SU-DHL-6 (cell line): ENCODE data around the gene L3MBTL4.

ENCODE experiments used
- H2AFZ ChIP-seq: fragments of 200-600 bp; sonication (generic); 2 replicates; pipeline ENCODE4 v1.6.1; 2014; ENCODE audit warnings: low read depth, mild to moderate bottlenecking, moderate library complexity, mixed read lengths, antibody characterized with exemption, low read length; ENCODE audit not compliant: severe bottlenecking
- H3F3A ChIP-seq: fragments of 200-600 bp; shearing (Covaris generic); 2 replicates; pipeline ENCODE4 v1.6.0; 2016; ENCODE audit warnings: antibody characterized with exemption, mild to moderate bottlenecking; ENCODE audit not compliant: insufficient read depth
- H3K27ac ChIP-seq: fragments of 200-600 bp; sonication (generic); 2 replicates; pipeline ENCODE4 v1.5.1; 2016; ENCODE audit warnings: low read depth, mild to moderate bottlenecking, low read length, moderate library complexity, mixed read lengths
- H3K27me3 ChIP-seq: fragments of 200-600 bp; sonication (generic), shearing (Covaris generic); 2 replicates; pipeline ENCODE4 v1.6.0; 2014; ENCODE audit warnings: mild to moderate bottlenecking, low read length
- H3K36me3 ChIP-seq: fragments of 200-600 bp; sonication (generic); 2 replicates; pipeline ENCODE4 v1.6.1; 2014; ENCODE audit warnings: mild to moderate bottlenecking, low read length, mixed read lengths
- H3K4me2 ChIP-seq: fragments of 300-600, 200-600 bp; shearing (Covaris generic), sonication (generic); 2 replicates; pipeline ENCODE4 v1.6.0; 2014; ENCODE audit warnings: low read length, low read depth, mild to moderate bottlenecking; ENCODE audit not compliant: poor library complexity, severe bottlenecking
- H3K4me3 ChIP-seq: fragments of 200-600 bp; sonication (generic); 2 replicates; pipeline ENCODE4 v1.5.1; 2014; ENCODE audit warnings: antibody characterized with exemption, low read length, mild to moderate bottlenecking, mixed read lengths; ENCODE audit not compliant: insufficient read depth, poor library complexity, severe bottlenecking
- H3K79me2 ChIP-seq: fragments of 200-600 bp; sonication (generic); 2 replicates; pipeline ENCODE4 v1.6.1; 2014; ENCODE audit warnings: mild to moderate bottlenecking, low read length, moderate library complexity; ENCODE audit not compliant: insufficient read depth
- H3K9ac ChIP-seq: fragments of 200-600 bp; sonication (generic); 2 replicates; pipeline ENCODE4 v1.7.0; 2014; ENCODE audit warnings: mild to moderate bottlenecking, low read length
- H3K9me2 ChIP-seq: fragments of 200-600 bp; sonication (generic); replicated peaks from 2 replicates; pipeline ENCODE4 v1.6.1; 2014; ENCODE audit warnings: low read length; ENCODE audit not compliant: insufficient read depth
- H3K9me3 ChIP-seq: fragments of 200-600 bp; sonication (generic); 2 replicates; pipeline ENCODE4 v1.6.1; 2014; ENCODE audit warnings: low read length, mixed read lengths; ENCODE audit not compliant: insufficient read depth
- H4K20me1 ChIP-seq: fragments of 200-600 bp; sonication (generic); 2 replicates; pipeline ENCODE4 v1.6.1; 2014; ENCODE audit warnings: low read depth, mild to moderate bottlenecking, antibody characterized with exemption, low read length, moderate library complexity, mixed read lengths
- CTCF ChIP-seq: fragments of 200-600 bp; sonication (generic); IDR thresholded peaks from one replicate; pipeline ENCODE4 v1.5.1; 2017; ENCODE audit warnings: antibody characterized with exemption, mild to moderate bottlenecking, low read length, moderate library complexity; ENCODE audit not compliant: insufficient read depth, poor library complexity, severe bottlenecking
- EZH2phosphoT487 ChIP-seq: fragments of 200-600 bp; sonication (generic), shearing (Covaris generic); conservative IDR thresholded peaks from 2 replicates; pipeline ENCODE4 v1.6.1; 2018; ENCODE audit warnings: mild to moderate bottlenecking, antibody characterized with exemption, low read length, moderate library complexity, mixed read lengths

The L3MBTL4 gene

DNA sequence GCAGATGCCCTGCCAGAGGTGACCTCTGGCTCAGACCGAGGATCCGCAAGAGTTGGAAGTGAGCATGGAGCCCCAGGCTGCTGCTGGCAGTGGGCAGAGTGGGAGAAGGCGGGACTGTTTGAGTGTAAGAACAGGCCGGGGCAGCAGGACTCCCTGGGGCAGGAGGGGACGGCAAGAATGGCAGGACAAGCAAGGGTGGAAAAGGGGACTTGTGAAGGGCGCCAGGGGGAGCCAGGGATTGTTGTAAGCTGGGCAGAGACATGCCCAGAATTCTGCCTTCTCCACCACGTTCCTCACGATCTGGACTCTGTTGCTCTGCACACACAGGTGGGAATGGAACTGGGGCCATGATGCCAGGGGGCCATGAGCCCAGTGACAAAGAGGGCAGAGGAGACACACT is 447.0 kb downstream of the L3MBTL4 start:
- Histone ChIP-seq H3K9ac (no peak overlapping the region), H3K4me2 (no peak overlapping the region)

GRCh38 chr18:5967007-5967406 is 447.7 kb downstream of the L3MBTL4 start:
- no peak overlapping the region for H3K4me3 ChIP-seq
- no peaks in the 10 kb centered on the region for H3K9me2 ChIP-seq
- TF ChIP-seq EZH2phosphoT487 (no peak), CTCF (no peak)
- H3K4me2 ChIP-seq = no peak overlapping the region
- no peaks in the 10 kb centered on the region for H3F3A ChIP-seq
- H3K9me3 ChIP-seq = no peaks in the 10 kb centered on the region
- H4K20me1 ChIP-seq = no peaks in the 10 kb centered on the region
- H3K79me2 ChIP-seq = no peaks in the 10 kb centered on the region
- H2AFZ ChIP-seq = no peak overlapping the region
- H3K27ac ChIP-seq = no peak overlapping the region
- H3K27me3 ChIP-seq = no peaks in the 10 kb centered on the region
- no peaks in the 10 kb centered on the region for H3K36me3 ChIP-seq
- no peak overlapping the region for H3K9ac ChIP-seq

More for the DNA sequence above, 447.0 kb downstream of the L3MBTL4 start:
- Histone ChIP-seq H4K20me1 (no peaks in the 10 kb centered on the region), H3K27ac (no peak overlapping the region), H2AFZ (no peak overlapping the region), H3K9me2 (no peaks in the 10 kb centered on the region), H3K79me2 (no peaks in the 10 kb centered on the region), H3K27me3 (no peaks in the 10 kb centered on the region), H3K36me3 (no peaks in the 10 kb centered on the region), H3K9me3 (no peaks in the 10 kb centered on the region), H3F3A (no peaks in the 10 kb centered on the region; the same call in 1 of the 2 replicates), H3K4me3 (no peak overlapping the region)
- no peak for TF ChIP-seq EZH2phosphoT487
- TF ChIP-seq CTCF = no peak

GRCh38 chr18:5966514-5966913 is 448.2 kb downstream of the L3MBTL4 start:
- Histone ChIP-seq H4K20me1 (no peaks in the 10 kb centered on the region), H2AFZ (no peak overlapping the region), H3K4me2 (no peak overlapping the region), H3K36me3 (no peaks in the 10 kb centered on the region), H3K9me3 (no peaks in the 10 kb centered on the region), H3K9me2 (no peaks in the 10 kb centered on the region), H3F3A (no peaks in the 10 kb centered on the region), H3K27ac (no peak overlapping the region), H3K4me3 (no peak overlapping the region), H3K9ac (no peak overlapping the region), H3K79me2 (no peaks in the 10 kb centered on the region), H3K27me3 (no peaks in the 10 kb centered on the region)
- no peak for TF ChIP-seq CTCF
- TF ChIP-seq EZH2phosphoT487 = no peak
